NCI-H2171 treated with DMSO at 0.1 percent for 48 hours (cell line): ENCODE results near the gene DHRS7.

Experiments
- DNase-seq: peaks from one replicate; lab custom pipeline; 2025; lab: John Stamatoyannopoulos, UW

The DHRS7 gene, protein sequence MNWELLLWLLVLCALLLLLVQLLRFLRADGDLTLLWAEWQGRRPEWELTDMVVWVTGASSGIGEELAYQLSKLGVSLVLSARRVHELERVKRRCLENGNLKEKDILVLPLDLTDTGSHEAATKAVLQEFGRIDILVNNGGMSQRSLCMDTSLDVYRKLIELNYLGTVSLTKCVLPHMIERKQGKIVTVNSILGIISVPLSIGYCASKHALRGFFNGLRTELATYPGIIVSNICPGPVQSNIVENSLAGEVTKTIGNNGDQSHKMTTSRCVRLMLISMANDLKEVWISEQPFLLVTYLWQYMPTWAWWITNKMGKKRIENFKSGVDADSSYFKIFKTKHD

GRCh38 chr14:60164712-60165546, at the start of gene DHRS7:
TSS of gene DHRS7 (minus strand) at chr14:60165398. CDS start at chr14:60165309, 89 bp downstream.
- DNase-seq: peak; percentile 83

DNA sequence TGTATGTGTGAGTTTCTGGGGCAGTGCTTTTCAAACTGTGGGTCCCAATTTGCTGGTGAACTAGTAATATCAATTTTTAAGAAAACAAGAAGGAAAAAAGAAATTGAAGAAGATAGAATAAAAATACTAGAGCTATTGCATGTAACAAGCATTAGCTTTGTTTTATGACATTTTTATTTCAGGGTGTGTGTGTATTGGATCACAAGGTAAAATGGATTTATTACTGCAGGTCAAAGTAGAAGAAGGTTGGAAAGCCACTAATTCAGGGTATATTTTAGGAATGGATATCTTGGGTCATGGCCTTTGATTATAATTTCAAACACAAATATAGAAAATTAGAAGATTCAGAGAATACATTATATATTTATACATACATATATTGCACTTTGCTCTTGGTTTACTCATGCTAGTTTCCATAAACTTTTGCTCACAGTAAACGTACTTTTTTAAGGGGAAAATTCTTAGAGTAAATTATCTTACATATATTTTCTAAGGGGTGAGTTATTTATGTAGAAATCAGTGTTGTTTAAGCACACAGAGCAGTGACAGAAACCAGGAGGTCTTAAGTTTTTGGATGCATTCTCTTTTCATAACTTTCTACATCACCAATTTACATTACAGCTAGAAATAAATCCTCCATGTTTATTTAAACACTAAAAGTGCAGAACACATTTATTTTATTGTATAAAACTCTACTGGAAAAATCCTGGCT, 49.4 kb upstream of the DHRS7 start:
- DNase-seq: no peak

DNA sequence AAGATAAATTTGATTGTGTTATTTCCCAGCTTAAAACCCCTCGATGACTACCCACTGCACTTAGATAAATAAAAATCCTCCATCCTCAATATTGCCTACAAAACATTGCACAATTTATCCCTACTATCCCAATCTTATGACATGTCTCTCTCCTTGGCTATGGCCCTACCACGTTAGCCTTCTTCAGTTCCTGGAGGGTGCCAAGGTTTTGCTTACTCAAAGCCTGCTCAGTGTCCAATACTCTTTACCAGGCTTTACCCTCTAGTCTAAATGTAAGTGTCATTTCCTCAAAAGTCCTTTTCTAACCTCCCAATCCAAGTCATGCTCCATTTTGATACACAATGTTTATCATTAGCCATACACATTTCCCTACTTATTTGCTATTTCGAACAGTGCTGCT, 48.8 kb upstream of the DHRS7 start:
- no peak for DNase-seq

DNA sequence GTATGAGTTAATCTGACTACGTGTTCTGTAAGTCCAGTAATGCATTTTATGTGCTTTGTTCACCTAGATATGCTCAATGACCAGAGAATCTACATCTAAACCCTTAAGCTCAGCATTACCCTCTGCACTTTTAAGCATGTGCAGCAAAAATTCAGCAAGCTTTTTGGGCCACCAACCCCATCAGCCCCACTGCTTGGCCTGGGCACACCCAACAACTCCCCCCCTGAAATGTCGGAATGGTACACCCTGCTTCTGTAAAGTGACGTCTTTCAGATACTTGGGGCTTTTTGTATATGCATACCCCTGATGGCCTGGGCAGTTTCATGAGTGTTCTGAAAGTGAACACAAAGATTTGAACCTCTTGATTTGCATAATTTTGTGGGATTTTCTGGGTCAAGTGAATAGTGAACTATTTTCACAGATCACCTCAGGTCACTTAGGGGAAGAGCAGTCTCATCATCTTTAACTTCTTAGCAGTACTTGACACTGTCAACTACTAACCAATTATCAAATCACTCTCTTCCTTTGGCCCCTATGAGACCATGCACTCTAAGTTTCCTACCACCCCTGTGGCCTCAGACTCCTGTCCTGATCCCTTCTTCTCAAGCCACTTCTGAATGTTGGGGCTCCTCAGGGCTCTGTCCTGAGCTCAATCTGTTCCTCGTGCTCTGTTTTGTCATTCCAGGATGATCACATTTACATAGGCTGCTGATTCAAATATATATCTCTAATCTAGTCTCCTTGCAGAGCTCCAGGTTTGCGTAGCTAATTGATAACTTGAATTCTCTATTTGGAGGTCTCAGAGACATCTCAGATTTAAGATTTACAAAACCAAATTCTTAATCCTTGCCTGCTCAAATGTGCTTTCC, 47.5 kb upstream of the DHRS7 start:
- DNase-seq: no peak

- no peak for DNase-seq
Observed at GRCh38 chr14:60211153-60211552, 46.0 kb upstream of the DHRS7 start.

DNA sequence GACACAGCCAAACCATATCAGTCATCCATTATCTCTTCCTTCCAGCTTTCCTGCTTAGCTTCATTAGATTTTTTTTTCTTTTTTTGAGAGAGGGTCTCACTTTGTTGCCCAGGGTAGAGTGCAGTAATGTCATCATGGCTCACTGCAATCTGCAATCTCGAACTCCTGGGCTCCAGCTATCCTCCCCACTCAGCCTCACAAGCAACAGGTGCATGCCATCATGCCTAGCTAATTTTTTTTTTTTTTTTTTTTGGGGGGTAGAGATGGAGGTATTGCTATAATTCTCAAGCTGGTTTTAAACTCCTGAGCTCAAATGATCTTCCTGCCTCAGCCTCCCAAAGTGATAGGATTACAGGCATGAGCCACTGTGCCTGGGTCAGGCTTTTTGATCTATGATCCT, 45.5 kb upstream of the DHRS7 start:
- no peak for DNase-seq

DNA sequence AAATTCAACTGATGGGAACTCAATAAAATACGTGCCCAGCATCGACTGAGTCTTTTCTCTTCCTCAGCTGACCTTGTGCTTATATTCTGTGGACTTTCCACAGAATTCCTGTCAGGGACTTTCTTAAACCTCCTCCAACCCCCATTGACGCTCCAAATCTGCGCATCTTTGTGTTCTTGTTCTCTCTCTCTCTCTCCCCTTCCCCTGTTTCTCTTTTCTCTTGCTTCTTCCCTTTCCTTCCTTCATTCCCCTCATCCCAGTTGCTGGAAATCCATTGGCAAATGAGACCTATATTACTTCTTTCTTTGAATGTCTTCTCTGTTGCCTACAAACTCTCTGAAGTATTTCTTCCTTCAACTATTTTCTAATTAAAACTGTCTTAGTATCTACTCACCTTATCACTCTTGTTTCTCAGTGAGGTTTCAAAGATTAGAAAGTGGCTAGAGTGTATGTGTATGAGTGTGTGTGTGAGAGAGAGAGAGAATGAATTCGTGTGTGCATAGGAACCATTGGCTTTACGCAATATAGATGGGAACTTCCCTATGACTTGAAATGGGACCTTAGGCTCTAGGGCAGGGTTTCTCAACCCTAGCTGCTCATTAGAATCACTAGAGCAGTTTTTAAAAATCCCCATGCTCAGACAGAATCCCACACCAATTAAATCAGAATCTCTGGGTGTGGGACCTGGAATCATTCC, 41.8 kb upstream of the DHRS7 start:
- DNase-seq: no peak

DNA sequence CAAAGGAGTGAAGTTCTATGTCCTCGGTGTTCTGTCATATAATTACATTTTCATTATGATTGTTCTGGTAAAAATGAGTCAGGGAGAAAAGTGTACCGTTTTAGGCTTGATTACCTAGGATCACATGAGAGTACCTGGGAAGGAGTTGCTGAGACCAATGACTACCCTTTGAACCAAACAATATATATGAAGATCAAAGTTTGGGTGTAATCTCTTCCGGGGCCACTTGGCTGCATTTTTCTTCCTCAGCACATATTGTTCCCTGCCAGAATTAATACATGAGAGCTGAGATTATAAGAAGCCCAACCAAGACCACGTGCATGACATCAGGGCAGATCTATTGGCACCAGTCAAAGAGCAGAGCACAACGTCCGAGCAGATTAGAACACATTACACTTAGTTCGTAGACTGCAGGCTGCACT, 41.1 kb upstream of the DHRS7 start:
- no peak for DNase-seq

GRCh38 chr14:60204843-60205774, 39.9 kb upstream of the DHRS7 start:
- no peak for DNase-seq

DNA sequence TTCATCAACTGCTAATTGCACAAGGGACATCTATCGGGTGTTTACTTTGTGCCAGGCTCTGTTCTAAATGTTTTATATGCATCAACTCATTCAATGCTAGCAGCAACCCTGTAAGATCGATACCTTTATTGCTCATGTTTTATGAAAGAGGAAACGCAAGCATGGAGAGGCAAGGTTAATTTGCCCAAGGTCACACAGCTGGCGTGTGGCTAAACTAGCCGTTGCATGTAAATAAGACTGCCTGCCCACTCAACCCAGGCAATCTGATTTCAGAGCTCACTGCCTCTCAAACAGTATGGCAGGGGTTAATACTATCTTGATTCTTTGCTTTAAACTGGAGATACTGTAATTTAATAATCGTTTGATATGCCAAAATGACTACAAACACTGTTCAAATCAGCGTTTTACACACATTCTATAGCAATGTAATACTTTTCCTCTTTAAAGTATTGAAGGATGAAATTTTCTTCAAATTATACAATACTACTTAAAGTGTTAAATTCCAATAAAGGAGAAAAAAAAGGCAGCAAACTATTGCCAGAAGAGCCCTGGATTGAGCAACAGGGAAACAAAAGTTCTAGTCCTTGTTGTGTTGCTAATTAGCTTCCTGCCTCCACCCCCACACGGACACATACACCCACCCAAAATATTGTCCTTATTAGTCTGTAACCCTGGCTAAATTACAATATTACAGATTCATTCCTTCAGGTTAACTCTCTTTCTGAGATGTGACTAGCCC, 39.1 kb upstream of the DHRS7 start:
- DNase-seq: no peak

- no peak for DNase-seq
Observed at GRCh38 chr14:60199321-60199720, 34.1 kb upstream of the DHRS7 start.

DNA sequence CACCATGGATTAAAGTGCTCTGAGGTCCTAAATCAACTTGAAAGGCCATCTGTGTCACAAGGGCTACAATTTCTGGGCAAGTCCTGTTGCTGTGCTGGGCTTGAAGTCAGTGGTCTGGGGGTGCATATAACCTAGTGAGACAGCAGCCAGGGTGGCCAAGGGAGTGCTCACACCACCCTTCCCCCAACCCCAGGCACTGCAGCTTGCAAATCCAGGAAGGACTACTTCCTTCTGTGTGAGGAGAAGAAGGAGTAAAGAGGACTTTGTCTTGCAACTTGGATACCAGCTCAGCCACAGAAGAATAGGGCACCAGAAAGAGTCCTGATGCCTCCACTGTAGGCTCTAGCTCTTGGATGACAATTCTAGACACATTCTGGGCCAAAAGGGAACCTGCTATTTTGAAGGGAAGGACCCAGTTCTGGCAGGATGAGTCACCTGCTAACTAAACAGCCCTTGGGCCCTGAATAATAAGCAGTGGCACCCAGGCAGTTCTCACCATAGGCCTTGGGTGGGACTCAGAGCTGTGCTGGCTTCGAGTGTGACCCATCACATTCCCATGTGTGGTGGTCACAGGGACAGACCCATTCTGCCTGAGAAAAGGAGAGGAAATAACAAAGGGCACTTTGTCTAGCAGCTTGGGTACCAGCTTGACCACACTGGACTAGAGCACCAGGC, 32.6 kb upstream of the DHRS7 start:
- DNase-seq: no peak

DNA sequence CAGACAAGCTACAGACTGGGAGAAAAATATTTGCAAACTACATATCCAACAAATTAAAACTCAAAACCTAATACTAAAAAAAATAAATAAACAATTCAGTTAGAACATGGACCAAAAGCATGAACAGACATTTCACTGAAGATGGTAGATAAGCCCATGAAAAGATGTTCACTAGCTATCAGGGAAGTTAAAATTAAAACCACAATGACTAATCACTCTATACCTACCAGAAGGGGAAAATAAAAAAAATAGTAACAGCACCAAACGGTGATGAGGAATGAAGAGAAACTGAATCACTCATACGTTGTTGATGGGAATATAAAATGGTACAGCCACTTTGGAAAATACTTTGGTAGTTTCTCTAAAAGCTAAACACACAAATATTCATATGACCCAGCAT, 31.1 kb upstream of the DHRS7 start:
- DNase-seq: no peak

GRCh38 chr14:60195179-60195810, 30.1 kb upstream of the DHRS7 start:
- DNase-seq: no peak

DNA sequence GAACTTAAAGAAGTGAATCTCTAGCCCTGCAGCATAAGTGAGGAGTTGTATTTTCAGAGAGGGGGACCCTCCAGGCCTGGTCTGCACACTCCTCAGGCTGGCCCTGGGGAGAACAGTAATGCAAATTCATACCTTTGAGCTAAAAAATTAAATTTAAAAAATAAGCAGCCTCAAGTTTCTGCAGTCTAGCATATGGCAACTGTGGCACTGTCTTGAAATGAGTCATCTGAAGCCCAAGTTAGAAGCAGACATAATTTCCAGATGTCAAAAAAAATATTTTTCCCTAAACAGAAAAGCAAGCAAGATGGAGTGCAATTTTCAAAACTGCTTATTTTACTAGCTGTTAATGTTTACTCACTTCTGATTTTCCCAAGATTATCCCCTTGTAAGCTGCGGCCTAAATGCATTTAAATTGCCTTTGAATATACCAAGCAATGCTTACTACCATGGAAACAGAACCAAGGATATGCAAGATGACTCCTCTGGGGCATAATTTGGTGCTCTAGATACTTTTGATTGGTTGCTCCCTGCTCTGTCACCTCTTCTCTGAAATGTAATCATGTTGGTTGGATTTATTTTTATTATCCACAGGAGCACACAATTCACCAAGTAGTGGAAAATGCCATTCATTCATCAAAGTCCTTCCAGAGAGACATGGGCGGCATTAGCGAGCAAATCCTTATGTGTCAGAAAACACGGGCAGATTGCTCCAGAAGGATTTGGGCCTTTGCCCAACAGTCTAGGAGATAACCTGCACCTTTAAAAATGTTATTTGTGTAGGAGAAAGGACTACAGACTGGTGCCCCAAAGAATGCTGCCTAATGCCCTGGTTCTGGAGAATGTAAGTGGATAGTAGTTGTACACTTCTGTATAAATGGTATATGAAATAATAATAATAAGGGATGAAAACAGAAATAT, 25.0 kb upstream of the DHRS7 start:
- DNase-seq: peak; percentile 19

DNA sequence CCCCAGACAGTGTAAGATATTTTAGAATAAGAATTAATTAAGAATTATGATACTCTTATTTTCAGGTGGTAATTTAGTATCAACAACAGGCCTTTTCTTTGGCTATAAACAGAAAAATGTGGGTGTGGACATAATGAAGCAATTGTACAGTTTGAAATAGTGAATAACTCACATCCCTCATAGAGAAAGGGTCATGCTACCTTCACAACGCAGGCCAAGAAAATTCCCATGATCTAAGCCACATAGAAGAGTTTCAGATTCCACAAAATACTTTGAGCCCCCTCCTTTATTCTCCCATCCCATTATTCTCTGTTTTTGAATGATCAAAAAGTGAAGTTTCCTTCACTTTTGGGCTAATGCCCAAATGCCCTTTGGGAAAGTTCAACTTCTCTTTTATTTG, 23.5 kb upstream of the DHRS7 start:
- DNase-seq: no peak

GRCh38 chr14:60188115-60188514, 22.9 kb upstream of the DHRS7 start:
- peak; percentile 16 for DNase-seq
